K562 (cell line): Measurements from ENCODE around the gene MIEF2. TPM values are rescaled to one million over a fixed set of nuclear protein-coding genes. Genes with fewer than 3 reads are reported as not detected.

Experiments used
- ADNP ChIP-seq: fragments of 200-800 bp; sonication (Bioruptor generic); IDR thresholded peaks from 2 replicates; pipeline ENCODE4 v1.6.1; 2016; ENCODE audit warnings: missing genetic modification characterization, missing compliant biosample characterization
- BRF1 ChIP-seq: IDR thresholded peaks from 3 replicates; pipeline ENCODE4 v1.6.1; 2011; ENCODE audit warnings: borderline replicate concordance, mild to moderate bottlenecking; ENCODE audit not compliant: insufficient read length; ENCODE audit errors: extremely low read depth
- CBFA2T3 ChIP-seq: fragments of 450-650 bp; IDR thresholded peaks from 2 replicates; pipeline ENCODE4 v1.6.1; 2017
- MAFG ChIP-seq: fragments of 450-650 bp; conservative IDR thresholded peaks from 2 replicates; pipeline ENCODE4 v1.6.1; 2016; ENCODE audit warnings: missing genetic modification characterization, missing compliant biosample characterization
- SIN3B ChIP-seq: fragments of 450-650 bp; IDR thresholded peaks from 2 replicates; pipeline ENCODE4 v1.6.1; 2017; ENCODE audit warnings: low read depth, mild to moderate bottlenecking, moderate library complexity
- SP1 ChIP-seq: sonication (generic); formaldehyde crosslinking; IDR thresholded peaks from 2 replicates; pipeline ENCODE4 v1.8.1; 2022; ENCODE audit warnings: mild to moderate bottlenecking, missing genetic modification reagents
- TCF15 ChIP-seq: fragments of 250-450 bp; sonication (Bioruptor Pico); IDR thresholded peaks from 2 replicates; pipeline ENCODE4 v1.8.0; 2022; ENCODE audit warnings: moderate library complexity, mild to moderate bottlenecking, inconsistent platforms
- ZNF449 ChIP-seq: fragments of 250-450 bp; sonication (Bioruptor Pico); IDR thresholded peaks from 2 replicates; pipeline ENCODE4 v1.8.0; 2022; ENCODE audit warnings: moderate library complexity, mild to moderate bottlenecking, inconsistent platforms
- ZZZ3 ChIP-seq: fragments of 450-650 bp; IDR thresholded peaks from 2 replicates; pipeline ENCODE4 v1.6.1; 2016; ENCODE audit warnings: antibody characterized with exemption, mild to moderate bottlenecking, moderate library complexity
- polyA plus RNA-seq, 8 experiments: library from polyadenylated mRNA; depleted of rRNA in 4 of 8; stranded (reverse) in 5 of 8; unstranded in 3 of 8; fragments of >200 nt; fragmentation: Nextera tagmentation in 2 of 8; fragmentation: Illumina TruSeq in 1 of 8; extraction: Ambion mirVana in 2 of 8; extraction: Trizol in 1 of 8; gene quantifications; 2 replicates each; pipeline versions ENCODE4 v1.2.1 to v1.2.3, GENCODE V29; 2011 to 2014; ENCODE audit warnings: inconsistent platforms in 1 of 8, missing spikeins in 1 of 8
- total RNA-seq, 7 experiments: library from RNA; depleted of rRNA in 6 of 7; stranded (reverse); fragments of >200 nt in 6 of 7; fragmentation: Illumina TruSeq in 2 of 7; extraction: Trizol in 2 of 7; gene quantifications; 2 replicates each; pipeline versions ENCODE4 v1.2.1 to v1.2.3, GENCODE V29; 2011 to 2021; ENCODE audit warnings: low replicate concordance in 1 of 7

MIEF2 gene
- total and polyA plus RNA-seq, 9 of the 15 experiments (the other 6 are each of a cell fraction or from before 2014, with no cell fraction given): 0.10 to 8.2 (median 2.4) TPM

- TF ChIP-seq ZNF449 (CRISPR knock-in tag) (no peak), TCF15 (no peak), SP1 (no peak), SIN3B (no peak), CBFA2T3 (no peak), ADNP (tag) (no peak), MAFG (tag) (no peak), ZZZ3 (no peak), BRF1 (no peak)
Observed at GRCh38 chr17:18315961-18316360, 55.5 kb downstream of the MIEF2 start (continued).

Other genes with a start within 250 kb of the MIEF2 start
Only the 7 nearest of the 12 such genes appear.
- 49.2 and 63.0 TPM in 2 replicates for gene ALKBH5, start 76.8 kb upstream of the MIEF2 start, total RNA-seq (2014; rRNA removed)
- 34.6 and 37.5 TPM in 2 replicates for gene ALKBH5, start 76.8 kb upstream of the MIEF2 start, total RNA-seq (2014; rRNA removed; fragmentation: Illumina TruSeq; extraction: Trizol)
- gene ALKBH5, start 76.8 kb upstream of the MIEF2 start, total RNA-seq (2015; rRNA removed; fragmentation: Illumina TruSeq; extraction: Trizol): 46.6 and 47.4 TPM in 2 replicates
- 70.0 and 73.8 TPM in 2 replicates for gene ALKBH5, start 76.8 kb upstream of the MIEF2 start, total RNA-seq (2021)
- gene ALKBH5, start 76.8 kb upstream of the MIEF2 start, polyA plus RNA-seq (2011; rRNA removed): 51.7 and 52.6 TPM in 2 replicates
- gene ALKBH5, start 76.8 kb upstream of the MIEF2 start, polyA plus RNA-seq (2014; fragmentation: Illumina TruSeq; extraction: Trizol): 47.2 and 52.2 TPM in 2 replicates
- 10 to 100 TPM; 11.4 to 18.0 TPM for gene ALKBH5, start 76.8 kb upstream of the MIEF2 start, polyA plus RNA-seq (2014; fragmentation: Nextera tagmentation; extraction: Ambion mirVana)
- 38.4 and 48.0 TPM in 2 replicates for gene ALKBH5, start 76.8 kb upstream of the MIEF2 start, polyA plus RNA-seq (2014; rRNA removed)
- gene LLGL1, start 35.0 kb upstream of the MIEF2 start, total RNA-seq (2014; rRNA removed): 8.2 and 11.3 TPM in 2 replicates
- 1.4 and 1.7 TPM in 2 replicates for gene LLGL1, start 35.0 kb upstream of the MIEF2 start, total RNA-seq (2014; rRNA removed; fragmentation: Illumina TruSeq; extraction: Trizol)
- gene LLGL1, start 35.0 kb upstream of the MIEF2 start, total RNA-seq (2015; rRNA removed; fragmentation: Illumina TruSeq; extraction: Trizol): 4.0 and 4.2 TPM in 2 replicates
- 12.4 and 12.9 TPM in 2 replicates for gene LLGL1, start 35.0 kb upstream of the MIEF2 start, total RNA-seq (2021)
- 6.4 and 9.2 TPM in 2 replicates for gene LLGL1, start 35.0 kb upstream of the MIEF2 start, polyA plus RNA-seq (2011; rRNA removed)
- gene LLGL1, start 35.0 kb upstream of the MIEF2 start, polyA plus RNA-seq (2014; fragmentation: Illumina TruSeq; extraction: Trizol): 3.7 and 8.4 TPM in 2 replicates
- gene LLGL1, start 35.0 kb upstream of the MIEF2 start, polyA plus RNA-seq (2014; fragmentation: Nextera tagmentation; extraction: Ambion mirVana): under 1 TPM in 1 of 2 experiments, not detected in 1; 0.11 TPM
- gene LLGL1, start 35.0 kb upstream of the MIEF2 start, polyA plus RNA-seq (2014; rRNA removed): 10.7 and 11.9 TPM in 2 replicates
- gene FLII, start 1.9 kb upstream of the MIEF2 start, total RNA-seq (2014; rRNA removed): 82.5 and 117 TPM in 2 replicates
- 57.2 and 64.8 TPM in 2 replicates for gene FLII, start 1.9 kb upstream of the MIEF2 start, total RNA-seq (2014; rRNA removed; fragmentation: Illumina TruSeq; extraction: Trizol)
- 65.9 and 71.4 TPM in 2 replicates for gene FLII, start 1.9 kb upstream of the MIEF2 start, total RNA-seq (2015; rRNA removed; fragmentation: Illumina TruSeq; extraction: Trizol)
- gene FLII, start 1.9 kb upstream of the MIEF2 start, total RNA-seq (2021): 116 and 121 TPM in 2 replicates
- 126 and 140 TPM in 2 replicates for gene FLII, start 1.9 kb upstream of the MIEF2 start, polyA plus RNA-seq (2011; rRNA removed)
- gene FLII, start 1.9 kb upstream of the MIEF2 start, polyA plus RNA-seq (2014; fragmentation: Illumina TruSeq; extraction: Trizol): 92.6 and 108 TPM in 2 replicates
- 10 to 100 TPM; 11.7 to 14.4 TPM for gene FLII, start 1.9 kb upstream of the MIEF2 start, polyA plus RNA-seq (2014; fragmentation: Nextera tagmentation; extraction: Ambion mirVana)
- gene FLII, start 1.9 kb upstream of the MIEF2 start, polyA plus RNA-seq (2014; rRNA removed): 86.9 and 88.9 TPM in 2 replicates
- 25.5 and 33.2 TPM in 2 replicates for gene TOP3A, start 54.3 kb downstream of the MIEF2 start, total RNA-seq (2014; rRNA removed)
- gene TOP3A, start 54.3 kb downstream of the MIEF2 start, total RNA-seq (2014; rRNA removed; fragmentation: Illumina TruSeq; extraction: Trizol): 24.7 and 25.6 TPM in 2 replicates
- gene TOP3A, start 54.3 kb downstream of the MIEF2 start, total RNA-seq (2015; rRNA removed; fragmentation: Illumina TruSeq; extraction: Trizol): 27.0 and 30.0 TPM in 2 replicates
- gene TOP3A, start 54.3 kb downstream of the MIEF2 start, total RNA-seq (2021): 48.2 and 49.7 TPM in 2 replicates
- 18.3 and 23.0 TPM in 2 replicates for gene TOP3A, start 54.3 kb downstream of the MIEF2 start, polyA plus RNA-seq (2011; rRNA removed)
- 25.8 TPM in 2 replicates for gene TOP3A, start 54.3 kb downstream of the MIEF2 start, polyA plus RNA-seq (2014; fragmentation: Illumina TruSeq; extraction: Trizol)
- gene TOP3A, start 54.3 kb downstream of the MIEF2 start, polyA plus RNA-seq (2014; fragmentation: Nextera tagmentation; extraction: Ambion mirVana): 1 to 10 TPM; 5.2 to 7.6 TPM
- gene TOP3A, start 54.3 kb downstream of the MIEF2 start, polyA plus RNA-seq (2014; rRNA removed): 16.4 and 22.7 TPM in 2 replicates
- gene SMCR8, start 54.6 kb downstream of the MIEF2 start, total RNA-seq (2014; rRNA removed): 4.9 and 6.4 TPM in 2 replicates
- gene SMCR8, start 54.6 kb downstream of the MIEF2 start, total RNA-seq (2014; rRNA removed; fragmentation: Illumina TruSeq; extraction: Trizol): 4.9 and 5.3 TPM in 2 replicates
- 7.2 and 7.5 TPM in 2 replicates for gene SMCR8, start 54.6 kb downstream of the MIEF2 start, total RNA-seq (2015; rRNA removed; fragmentation: Illumina TruSeq; extraction: Trizol)
- gene SMCR8, start 54.6 kb downstream of the MIEF2 start, total RNA-seq (2021): 7.8 and 8.8 TPM in 2 replicates
- gene SMCR8, start 54.6 kb downstream of the MIEF2 start, polyA plus RNA-seq (2011; rRNA removed): 3.8 and 3.9 TPM in 2 replicates
- gene SMCR8, start 54.6 kb downstream of the MIEF2 start, polyA plus RNA-seq (2014; fragmentation: Illumina TruSeq; extraction: Trizol): 7.1 and 7.3 TPM in 2 replicates
- under 1 TPM; 0.25 to 0.37 TPM for gene SMCR8, start 54.6 kb downstream of the MIEF2 start, polyA plus RNA-seq (2014; fragmentation: Nextera tagmentation; extraction: Ambion mirVana)
- gene SMCR8, start 54.6 kb downstream of the MIEF2 start, polyA plus RNA-seq (2014; rRNA removed): 3.2 and 4.3 TPM in 2 replicates
- gene SHMT1, start 102.9 kb downstream of the MIEF2 start, total RNA-seq (2014; rRNA removed): 23.3 and 29.8 TPM in 2 replicates
- gene SHMT1, start 102.9 kb downstream of the MIEF2 start, total RNA-seq (2014; rRNA removed; fragmentation: Illumina TruSeq; extraction: Trizol): 15.7 and 18.0 TPM in 2 replicates
- gene SHMT1, start 102.9 kb downstream of the MIEF2 start, total RNA-seq (2015; rRNA removed; fragmentation: Illumina TruSeq; extraction: Trizol): 23.9 and 26.5 TPM in 2 replicates
- gene SHMT1, start 102.9 kb downstream of the MIEF2 start, total RNA-seq (2021): 30.7 and 31.2 TPM in 2 replicates
- gene SHMT1, start 102.9 kb downstream of the MIEF2 start, polyA plus RNA-seq (2011; rRNA removed): 18.1 and 20.0 TPM in 2 replicates
- 25.4 and 30.2 TPM in 2 replicates for gene SHMT1, start 102.9 kb downstream of the MIEF2 start, polyA plus RNA-seq (2014; fragmentation: Illumina TruSeq; extraction: Trizol)
- gene SHMT1, start 102.9 kb downstream of the MIEF2 start, polyA plus RNA-seq (2014; fragmentation: Nextera tagmentation; extraction: Ambion mirVana): 1 to 10 TPM; 3.3 to 5.6 TPM
- gene SHMT1, start 102.9 kb downstream of the MIEF2 start, polyA plus RNA-seq (2014; rRNA removed): 23.9 and 26.1 TPM in 2 replicates
- gene EVPLL, start 117.1 kb downstream of the MIEF2 start, total RNA-seq (2014; rRNA removed): not detected in 2 replicates
- gene EVPLL, start 117.1 kb downstream of the MIEF2 start, total RNA-seq (2014; rRNA removed; fragmentation: Illumina TruSeq; extraction: Trizol): not detected in 2 replicates
- not detected in 2 replicates for gene EVPLL, start 117.1 kb downstream of the MIEF2 start, total RNA-seq (2015; rRNA removed; fragmentation: Illumina TruSeq; extraction: Trizol)
- not detected in 2 replicates for gene EVPLL, start 117.1 kb downstream of the MIEF2 start, total RNA-seq (2021)
- gene EVPLL, start 117.1 kb downstream of the MIEF2 start, polyA plus RNA-seq (2011; rRNA removed): not detected in 2 replicates
- gene EVPLL, start 117.1 kb downstream of the MIEF2 start, polyA plus RNA-seq (2014; fragmentation: Illumina TruSeq; extraction: Trizol): not detected in 2 replicates
- not detected for gene EVPLL, start 117.1 kb downstream of the MIEF2 start, polyA plus RNA-seq (2014; fragmentation: Nextera tagmentation; extraction: Ambion mirVana)
- gene EVPLL, start 117.1 kb downstream of the MIEF2 start, polyA plus RNA-seq (2014; rRNA removed): not detected in 2 replicates